Gastrocnemius medialis (tissue), 4 donors: ENCODE measurements around the gene SERPINE1.

Source experiments
- POLR2A ChIP-seq, 2 donors: fragments of 450-650 bp; IDR thresholded peaks; one replicate each; pipeline ENCODE4 v1.6.1; 2017; ENCODE audit warnings: antibody characterized with exemption in 2 of 2, mild to moderate bottlenecking in 2 of 2, moderate library complexity in 2 of 2
- TF ChIP-seq, protein P1 (sequence below), 5 experiments: fragments of 450-650 bp in 3 of 5; fragments of 200-600 bp in 2 of 5; sonication (generic) in 2 of 5; IDR thresholded peaks in 4 of 5; conservative IDR thresholded peaks in 1 of 5; 1 replicate in 4 of 5; 2 replicates in 1 of 5; pipeline ENCODE4 v1.5.1; 2016 to 2019; ENCODE audit warnings: antibody characterized with exemption in 5 of 5, mild to moderate bottlenecking in 3 of 5, moderate library complexity in 3 of 5

GRCh38 chr7:101153969-101154692 lies 27.2 kb downstream of the SERPINE1 start, which contains the start of gene AP1S1:
- TF ChIP-seq POLR2A (IDR thresholded peaks at IDR 0.05) = no peak
- TF ChIP-seq, protein P1, sequence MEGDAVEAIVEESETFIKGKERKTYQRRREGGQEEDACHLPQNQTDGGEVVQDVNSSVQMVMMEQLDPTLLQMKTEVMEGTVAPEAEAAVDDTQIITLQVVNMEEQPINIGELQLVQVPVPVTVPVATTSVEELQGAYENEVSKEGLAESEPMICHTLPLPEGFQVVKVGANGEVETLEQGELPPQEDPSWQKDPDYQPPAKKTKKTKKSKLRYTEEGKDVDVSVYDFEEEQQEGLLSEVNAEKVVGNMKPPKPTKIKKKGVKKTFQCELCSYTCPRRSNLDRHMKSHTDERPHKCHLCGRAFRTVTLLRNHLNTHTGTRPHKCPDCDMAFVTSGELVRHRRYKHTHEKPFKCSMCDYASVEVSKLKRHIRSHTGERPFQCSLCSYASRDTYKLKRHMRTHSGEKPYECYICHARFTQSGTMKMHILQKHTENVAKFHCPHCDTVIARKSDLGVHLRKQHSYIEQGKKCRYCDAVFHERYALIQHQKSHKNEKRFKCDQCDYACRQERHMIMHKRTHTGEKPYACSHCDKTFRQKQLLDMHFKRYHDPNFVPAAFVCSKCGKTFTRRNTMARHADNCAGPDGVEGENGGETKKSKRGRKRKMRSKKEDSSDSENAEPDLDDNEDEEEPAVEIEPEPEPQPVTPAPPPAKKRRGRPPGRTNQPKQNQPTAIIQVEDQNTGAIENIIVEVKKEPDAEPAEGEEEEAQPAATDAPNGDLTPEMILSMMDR (IDR thresholded peaks at IDR 0.05 in 4 of 5, conservative IDR thresholded peaks at IDR 0.05 in 1 of 5) = no peak
